OCI-LY7 (cell line): Measurements from ENCODE around the gene ARID5B. TPM values are rescaled to one million over a fixed set of nuclear protein-coding genes. Genes with fewer than 3 reads are reported as not detected.
"Not testable (repeated sequence)": the region's sequence is repeated elsewhere in the genome, so short reads cannot be mapped to it uniquely, and the experiment has no call there.

ENCODE experiments used
- BruUV-seq: library from RNA; stranded (reverse); fragments of 400-500 nt; replicated peaks from 2 replicates; lab custom pipeline; 2021; lab: Mats Ljungman, UMichigan
- CTCF ChIA-PET: fragments of 300-600 bp; sonication (Branson Sonifier 250); formaldehyde crosslinking; loops from one replicate; lab custom pipeline; 2022; ENCODE audit warnings: antibody characterized with exemption; ENCODE audit not compliant: unreplicated experiment; lab: Charles Lee
- POLR2A ChIA-PET: fragments of 300-600 bp; sonication (Branson Sonifier 250); formaldehyde crosslinking; loops from one replicate; lab custom pipeline; 2022; ENCODE audit warnings: antibody characterized with exemption; lab: Charles Lee
- DNase-seq: peaks from one replicate; pipeline ENCODE4 v3.0.0-alpha.2; 2015; ENCODE audit warnings: low spot score
- H2AFZ ChIP-seq: fragments of 200-600 bp; sonication (generic), shearing (Covaris generic); 2 replicates; pipeline ENCODE4 v1.6.1; 2014; ENCODE audit warnings: mild to moderate bottlenecking, antibody characterized with exemption, low read length, moderate library complexity
- H3K27ac ChIP-seq: fragments of 200-600 bp; sonication (generic); 2 replicates; pipeline ENCODE4 v1.5.1; 2014; ENCODE audit warnings: mixed run types, low read depth, mild to moderate bottlenecking, moderate library complexity, low read length, inconsistent platforms; ENCODE audit not compliant: poor library complexity, severe bottlenecking
- H3K36me3 ChIP-seq: fragments of 200-600 bp; sonication (generic); 2 replicates; pipeline ENCODE4 v1.6.1; 2014; ENCODE audit warnings: mild to moderate bottlenecking, antibody characterized with exemption, low read length, moderate library complexity, mixed read lengths; ENCODE audit not compliant: insufficient read depth
- H3K4me1 ChIP-seq: fragments of 200-600 bp; sonication (generic); 2 replicates; pipeline ENCODE4 v1.5.1; 2014; ENCODE audit warnings: mild to moderate bottlenecking, low read length; ENCODE audit not compliant: insufficient read depth, poor library complexity, severe bottlenecking
- H3K4me2 ChIP-seq: fragments of 200-600 bp; sonication (generic); 2 replicates; pipeline ENCODE4 v1.6.1; 2014; ENCODE audit warnings: mild to moderate bottlenecking, low read length
- H3K4me3 ChIP-seq: fragments of 200-600 bp; sonication (generic); 2 replicates; pipeline ENCODE4 v1.5.1; 2014; ENCODE audit warnings: mild to moderate bottlenecking, low read depth, low read length; ENCODE audit not compliant: poor library complexity, severe bottlenecking
- H3K79me2 ChIP-seq: fragments of 200-600 bp; sonication (generic); 2 replicates; pipeline ENCODE4 v1.6.1; 2016; ENCODE audit warnings: low read depth, mild to moderate bottlenecking, low read length, moderate library complexity, mixed read lengths; ENCODE audit not compliant: insufficient read depth
- H3K9me2 ChIP-seq: fragments of 200-600 bp; sonication (generic); 2 replicates; pipeline ENCODE4 v1.6.1; 2016; ENCODE audit warnings: mild to moderate bottlenecking, low read length, mixed read lengths; ENCODE audit not compliant: insufficient read depth
- H3K9me3 ChIP-seq: fragments of 200-600 bp; sonication (generic); 2 replicates; pipeline ENCODE4 v1.6.1; 2014; ENCODE audit warnings: mild to moderate bottlenecking, mixed run types, low read length, mixed read lengths
- H4K20me1 ChIP-seq: fragments of 200-600 bp; sonication (generic); 2 replicates; pipeline ENCODE4 v1.6.1; 2014; ENCODE audit warnings: mild to moderate bottlenecking, antibody characterized with exemption, low read length, moderate library complexity, mixed read lengths; ENCODE audit not compliant: insufficient read depth
- EZH2phosphoT487 ChIP-seq: fragments of 200-600 bp; sonication (generic); IDR thresholded peaks from 2 replicates; pipeline ENCODE4 v1.6.1; 2018; ENCODE audit warnings: low read depth, borderline replicate concordance, mild to moderate bottlenecking, mixed run types, antibody characterized with exemption, low read length, moderate library complexity, mixed read lengths
- intact Hi-C: fragments of 100-400 bp; cut with micrococcal nuclease; formaldehyde crosslinking; loops from one replicate; pipeline ENCODE4 v1.10.0; 2022; ENCODE audit not compliant: unreplicated experiment
- total RNA-seq, 2 experiments: library from RNA; depleted of rRNA in 1 of 2; stranded (reverse); fragments of >200 nt in 1 of 2; shearing (Covaris generic) in 1 of 2; gene quantifications; 2 replicates each; pipeline ENCODE4 v1.2.3, GENCODE V29; 2014 to 2022
- TF ChIP-seq, protein P1 (sequence below): fragments of 200-600 bp; sonication (generic); conservative IDR thresholded peaks from 2 replicates; pipeline ENCODE4 v1.5.1; 2014; ENCODE audit warnings: mild to moderate bottlenecking, antibody characterized with exemption, low read length, moderate library complexity, mixed read lengths

The ARID5B gene
- total RNA-seq, 2 experiments from 2014 or later: 38.0 to 56.7 TPM

- ChIA-PET CTCF (no interaction called here), POLR2A (interaction anchor here (0.7 to 9.4 kb wide), 5 partner anchors 10 to 133 kb away, joined by 3 to 139 read pairs (median 3); no protein-coding TSS in a partner anchor)
- DNase-seq: no peak
- Histone ChIP-seq H3K36me3 (peaks cover 37% of the 10 kb centered on the region), H3K4me3 (no peak overlapping the region), H3K4me2 (no peak overlapping the region), H3K9me3 (no peaks in the 10 kb centered on the region), H3K4me1 (peaks cover 23% of the 10 kb centered on the region), H3K27ac (no peak overlapping the region), H4K20me1 (no peaks in the 10 kb centered on the region), H3K79me2 (no peaks in the 10 kb centered on the region), H3K9me2 (no peaks in the 10 kb centered on the region), H2AFZ (no peak overlapping the region)
- no TSS peak for BruUV-seq
- intact Hi-C loops: no loop called here
- TF ChIP-seq EZH2phosphoT487: no peak
- TF ChIP-seq, protein P1, sequence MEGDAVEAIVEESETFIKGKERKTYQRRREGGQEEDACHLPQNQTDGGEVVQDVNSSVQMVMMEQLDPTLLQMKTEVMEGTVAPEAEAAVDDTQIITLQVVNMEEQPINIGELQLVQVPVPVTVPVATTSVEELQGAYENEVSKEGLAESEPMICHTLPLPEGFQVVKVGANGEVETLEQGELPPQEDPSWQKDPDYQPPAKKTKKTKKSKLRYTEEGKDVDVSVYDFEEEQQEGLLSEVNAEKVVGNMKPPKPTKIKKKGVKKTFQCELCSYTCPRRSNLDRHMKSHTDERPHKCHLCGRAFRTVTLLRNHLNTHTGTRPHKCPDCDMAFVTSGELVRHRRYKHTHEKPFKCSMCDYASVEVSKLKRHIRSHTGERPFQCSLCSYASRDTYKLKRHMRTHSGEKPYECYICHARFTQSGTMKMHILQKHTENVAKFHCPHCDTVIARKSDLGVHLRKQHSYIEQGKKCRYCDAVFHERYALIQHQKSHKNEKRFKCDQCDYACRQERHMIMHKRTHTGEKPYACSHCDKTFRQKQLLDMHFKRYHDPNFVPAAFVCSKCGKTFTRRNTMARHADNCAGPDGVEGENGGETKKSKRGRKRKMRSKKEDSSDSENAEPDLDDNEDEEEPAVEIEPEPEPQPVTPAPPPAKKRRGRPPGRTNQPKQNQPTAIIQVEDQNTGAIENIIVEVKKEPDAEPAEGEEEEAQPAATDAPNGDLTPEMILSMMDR: no peak
These were observed 126.5 kb downstream of the ARID5B start for GRCh38 chr10:62027841-62028501.

- BruUV-seq, H2AFZ ChIP-seq, H3K4me2 ChIP-seq, intact Hi-C loops, H3K9me3 ChIP-seq, DNase-seq, H3K4me3 ChIP-seq, H3K9me2 ChIP-seq, H3K27ac ChIP-seq, H4K20me1 ChIP-seq, H3K79me2 ChIP-seq, CTCF ChIA-PET: not testable (repeated sequence)
- POLR2A ChIA-PET: interaction anchor here (0.7 to 3.5 kb wide), 5 partner anchors 7 to 116 kb away, joined by 3 to 34 read pairs (median 4); no protein-coding TSS in a partner anchor
- peaks cover 19% of the 10 kb centered on the region for H3K4me1 ChIP-seq
- H3K36me3 ChIP-seq: peaks cover 37% of the 10 kb centered on the region
These were observed 127.0 kb downstream of the ARID5B start for GRCh38 chr10:62028502-62028842.

DNA sequence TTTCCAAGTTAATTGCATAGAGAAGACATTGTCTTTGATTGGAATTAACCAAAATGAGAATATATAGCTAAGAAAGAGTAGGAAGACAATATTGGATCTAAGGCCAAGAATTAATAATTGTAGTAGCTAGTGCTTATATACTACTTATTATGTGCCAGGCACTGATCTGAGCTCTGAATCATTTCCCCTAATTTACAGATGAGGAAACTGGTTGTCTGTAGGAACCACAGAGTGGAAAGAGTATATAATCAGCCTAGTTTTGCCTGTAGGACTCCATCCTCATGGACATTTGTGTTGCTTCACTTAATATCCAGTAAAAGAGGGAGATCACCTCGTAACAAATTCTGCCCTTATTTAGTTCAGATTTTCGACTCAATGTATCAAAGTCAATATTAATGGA is 127.9 kb downstream of the ARID5B start:
- Histone ChIP-seq H3K9me2 (no peaks in the 10 kb centered on the region), H2AFZ (no peak overlapping the region), H3K36me3 (peaks cover 31% of the 10 kb centered on the region), H4K20me1 (no peaks in the 10 kb centered on the region), H3K4me2 (no peak overlapping the region), H3K4me3 (no peak overlapping the region), H3K9me3 (no peaks in the 10 kb centered on the region), H3K4me1 (peaks cover 28% of the 10 kb centered on the region), H3K27ac (no peak overlapping the region), H3K79me2 (no peaks in the 10 kb centered on the region)
- POLR2A ChIA-PET: interaction anchor here (0.7 to 3.5 kb wide), 9 partner anchors 8 to 131 kb away, joined by 3 to 34 read pairs (median 4); no protein-coding TSS in a partner anchor
- DNase-seq: no peak
- intact Hi-C loops: no loop called here
- TF ChIP-seq EZH2phosphoT487: no peak
- TF ChIP-seq, protein P1: no peak
- CTCF ChIA-PET: interaction anchor here (0.7 to 1.6 kb wide), 2 partner anchors 9 to 10 kb away, joined by 3 to 4 read pairs; no protein-coding TSS in a partner anchor
- BruUV-seq: no TSS peak
